Ishikawa (cell line): Measurements from ENCODE around the gene AGPAT4.

Experiments
- CEBPB ChIP-seq: IDR thresholded peaks from 2 replicates; pipeline ENCODE4 v1.6.1; 2012
- CREB1 ChIP-seq: IDR thresholded peaks from 2 replicates; pipeline ENCODE4 v1.6.1; 2012; ENCODE audit warnings: low read depth
- EGR1 ChIP-seq: IDR thresholded peaks from 2 replicates; pipeline ENCODE4 v1.6.1; 2012
- EP300 ChIP-seq: IDR thresholded peaks from 2 replicates; pipeline ENCODE4 v1.6.1; 2012; ENCODE audit warnings: borderline replicate concordance
- FOXM1 ChIP-seq: IDR thresholded peaks from 2 replicates; pipeline ENCODE4 v1.6.1; 2012; ENCODE audit warnings: low read depth, borderline replicate concordance
- MAX ChIP-seq: IDR thresholded peaks from 2 replicates; pipeline ENCODE4 v1.6.1; 2012
- NFIC ChIP-seq: IDR thresholded peaks from 2 replicates; pipeline ENCODE4 v1.6.1; 2012
- RAD21 ChIP-seq: IDR thresholded peaks from 2 replicates; pipeline ENCODE4 v1.6.1; 2012; ENCODE audit warnings: low read depth
- REST ChIP-seq: IDR thresholded peaks from 2 replicates; pipeline ENCODE4 v1.6.1; 2012; ENCODE audit warnings: low read depth, mild to moderate bottlenecking
- TAF1 ChIP-seq: IDR thresholded peaks from 2 replicates; pipeline ENCODE4 v1.6.1; 2012; ENCODE audit warnings: low read depth, mild to moderate bottlenecking
- TCF12 ChIP-seq: IDR thresholded peaks from 2 replicates; pipeline ENCODE4 v1.6.1; 2012; ENCODE audit warnings: low read depth
- TEAD4 ChIP-seq: IDR thresholded peaks from 2 replicates; pipeline ENCODE4 v1.6.1; 2012
- USF1 ChIP-seq: IDR thresholded peaks from 2 replicates; pipeline ENCODE4 v1.6.1; 2012
- YY1 ChIP-seq: IDR thresholded peaks from 2 replicates; pipeline ENCODE4 v1.6.1; 2012; ENCODE audit warnings: low read depth
- ZBTB7A ChIP-seq: IDR thresholded peaks from 2 replicates; pipeline ENCODE4 v1.6.1; 2012; ENCODE audit warnings: low read depth

The AGPAT4 gene

GRCh38 chr6:161238081-161238480 lies 35.8 kb downstream of the AGPAT4 start:
- TF ChIP-seq ZBTB7A (no peak), REST (no peak), USF1 (no peak), TEAD4 (no peak), YY1 (no peak), FOXM1 (no peak), RAD21 (no peak), TCF12 (no peak), MAX (no peak), CEBPB (no peak), TAF1 (no peak), NFIC (no peak), CREB1 (no peak), EGR1 (no peak)

GRCh38 chr6:161237176-161237575 lies 36.7 kb downstream of the AGPAT4 start:
- TF ChIP-seq YY1: no peak
- no peak for TF ChIP-seq CEBPB
- no peak for TF ChIP-seq TCF12
- TF ChIP-seq EP300: no peak
- no peak for TF ChIP-seq RAD21
- no peak for TF ChIP-seq CREB1
- TF ChIP-seq TEAD4: no peak
- no peak for TF ChIP-seq ZBTB7A
- no peak for TF ChIP-seq FOXM1
- TF ChIP-seq NFIC: no peak
- TF ChIP-seq REST: no peak

GRCh38 chr6:161235776-161236633 lies 37.9 kb downstream of the AGPAT4 start:
- TF ChIP-seq TCF12 (no peak), USF1 (no peak), REST (no peak), EP300 (no peak), EGR1 (no peak), CREB1 (no peak), ZBTB7A (no peak), CEBPB (no peak), MAX (no peak), NFIC (no peak), TAF1 (no peak), FOXM1 (no peak), YY1 (no peak), TEAD4 (no peak), RAD21 (no peak)
